KBM-7 (cell line): ENCODE data around the gene SOX6.

Experiments used
- DNase-seq: peaks from one replicate; pipeline ENCODE4 v3.0.0-alpha.2; 2015
- in situ Hi-C: fragments of 300-500 bp; cut with MboI; formaldehyde crosslinking; loops from 2 replicates; pipeline ENCODE4 v1.14.3; 2020; ENCODE audit warnings: low sequenced_read_pairs, low pct_unique_long_range_greater_than_20kb, mixed read lengths

SOX6 gene

GRCh38 chr11:16225623-16226022 lies 130.7 kb downstream of the SOX6 start:
- in situ Hi-C loops: no loop called here
- DNase-seq: no peak

DNA sequence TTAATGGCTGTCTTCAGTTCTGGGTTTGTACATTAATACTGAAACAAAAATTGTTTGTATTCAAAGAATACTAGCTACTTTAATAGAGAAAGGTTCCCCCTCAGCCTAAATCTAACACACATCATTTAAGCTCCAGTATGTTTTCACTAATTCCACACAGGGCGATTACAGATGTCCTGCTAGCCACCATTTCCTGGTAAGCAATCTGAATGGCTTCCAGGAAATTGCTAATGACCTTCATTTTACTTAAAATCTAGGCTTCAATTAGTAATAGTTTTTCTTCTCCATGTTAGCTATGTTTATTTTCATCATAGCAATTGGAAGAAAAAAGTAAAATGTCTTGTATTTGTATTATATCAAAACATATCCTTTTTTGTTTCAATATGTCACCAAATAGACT lies 132.8 kb downstream of the SOX6 start:
- in situ Hi-C loops: no loop called here
- DNase-seq: no peak

DNA sequence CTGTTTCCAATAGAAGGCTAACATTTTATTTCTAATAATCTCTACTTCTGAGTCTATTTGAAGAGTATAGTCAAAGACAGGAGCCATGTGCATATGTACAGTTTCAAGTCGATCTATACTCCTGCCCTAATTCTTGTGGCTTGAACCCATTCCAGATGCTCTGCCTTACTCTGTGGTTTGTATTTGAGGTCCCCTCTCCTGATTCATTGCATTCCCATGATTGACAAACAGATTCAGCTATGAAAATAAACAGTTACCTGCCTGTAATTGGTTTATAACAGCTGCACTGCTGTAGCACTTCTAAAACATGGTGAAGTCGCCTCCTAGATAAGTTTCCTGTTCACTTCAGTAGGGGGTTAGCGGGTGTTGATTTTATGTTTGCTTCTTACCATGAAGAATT lies 138.7 kb downstream of the SOX6 start:
- in situ Hi-C loops: no loop called here
- no peak for DNase-seq

DNA sequence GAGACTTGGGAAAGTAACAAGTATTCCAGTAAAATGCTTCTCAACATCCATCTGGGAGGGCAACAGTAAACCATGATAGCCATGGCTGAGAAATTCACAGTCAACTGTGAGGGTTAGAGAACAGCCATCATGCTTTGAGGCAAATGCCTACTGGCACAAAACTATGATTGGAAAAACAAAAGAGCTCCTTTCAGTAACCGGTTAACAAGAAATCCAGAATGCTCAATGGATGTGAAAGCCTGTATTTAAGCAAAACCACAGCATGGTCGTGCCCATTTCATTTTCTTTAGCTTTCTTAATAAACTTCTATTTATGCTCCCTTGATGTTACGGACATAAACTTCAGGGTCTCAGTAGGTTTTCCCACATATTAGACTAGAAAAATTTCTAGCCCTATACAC lies 139.5 kb downstream of the SOX6 start:
- in situ Hi-C loops: no loop called here
- DNase-seq: no peak

DNA sequence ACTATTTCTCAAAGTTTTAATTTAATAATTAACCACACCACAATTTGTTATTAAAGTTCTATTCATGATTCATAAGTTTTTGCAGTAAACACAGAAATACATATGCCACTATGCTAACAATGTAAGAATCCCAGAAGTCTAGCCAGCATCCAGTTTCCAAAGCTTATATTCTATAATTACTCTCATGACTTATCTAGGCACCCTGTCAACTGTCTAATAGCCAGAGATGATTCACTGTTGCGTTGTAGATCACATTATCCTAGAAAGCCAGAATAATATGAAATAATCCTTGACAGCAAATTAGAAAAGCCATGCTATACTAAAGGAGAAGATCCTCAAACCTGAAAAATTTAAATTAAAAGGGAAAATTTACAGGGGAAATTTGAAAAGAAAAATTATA lies 141.0 kb downstream of the SOX6 start:
- DNase-seq: no peak
- in situ Hi-C loops: no loop called here

- in situ Hi-C loops: no loop called here
- no peak for DNase-seq
Observed at GRCh38 chr11:16211407-16211806, 144.9 kb downstream of the SOX6 start.

- no peak for DNase-seq
Observed at GRCh38 chr11:16204261-16204660, 152.1 kb downstream of the SOX6 start.

GRCh38 chr11:16195651-16196050 lies 160.7 kb downstream of the SOX6 start:
- DNase-seq: no peak
- in situ Hi-C loops: no loop called here

More at GRCh38 chr11:16204261-16204660, 152.1 kb downstream of the SOX6 start:
- in situ Hi-C loops: no loop called here

- in situ Hi-C loops: no loop called here
- DNase-seq: no peak
Observed at GRCh38 chr11:16194566-16194965, 161.8 kb downstream of the SOX6 start.

GRCh38 chr11:16193897-16194381 lies 162.4 kb downstream of the SOX6 start:
- in situ Hi-C loops: no loop called here
- DNase-seq: no peak

GRCh38 chr11:16191868-16192240 lies 164.5 kb downstream of the SOX6 start:
- in situ Hi-C loops: no loop called here
- no peak for DNase-seq

DNA sequence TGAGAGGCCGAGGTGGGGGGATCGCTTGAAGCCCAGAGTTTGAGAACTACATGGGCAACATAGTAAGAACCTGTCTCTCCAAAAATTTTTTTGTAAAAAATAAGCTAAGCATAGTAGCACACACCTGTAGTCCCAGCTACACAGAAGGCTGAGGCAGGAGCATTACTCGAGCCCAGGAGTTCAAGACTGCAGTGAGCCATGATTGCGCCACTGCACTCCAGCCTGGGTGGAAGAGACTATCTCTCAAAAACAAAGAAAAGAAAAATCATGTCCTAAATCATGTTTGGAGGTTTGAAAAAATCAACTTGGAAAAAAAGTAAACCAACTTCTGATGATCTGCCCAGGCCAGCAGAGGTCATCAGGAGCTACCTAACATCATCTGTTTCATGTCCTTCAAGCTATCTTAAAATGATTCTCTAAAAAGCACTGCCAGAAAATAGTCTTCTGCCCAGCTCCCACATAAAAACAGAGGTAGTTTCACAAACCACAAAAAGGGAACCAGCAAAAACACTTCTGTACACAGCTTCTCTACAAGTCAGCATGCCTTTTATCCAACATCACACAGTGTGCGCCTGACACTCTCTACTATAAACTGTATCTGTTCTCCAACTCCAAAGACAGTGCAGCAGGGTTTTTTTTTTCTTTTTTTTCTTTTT lies 165.0 kb downstream of the SOX6 start:
- peak; percentile 43 for DNase-seq

GRCh38 chr11:16186680-16187079 lies 169.7 kb downstream of the SOX6 start:
- in situ Hi-C loops: no loop called here
- no peak for DNase-seq

More for the DNA sequence above, 165.0 kb downstream of the SOX6 start:
- in situ Hi-C loops: no loop called here

GRCh38 chr11:16185042-16185441 lies 171.3 kb downstream of the SOX6 start:
- no peak for DNase-seq
- in situ Hi-C loops: no loop called here

DNA sequence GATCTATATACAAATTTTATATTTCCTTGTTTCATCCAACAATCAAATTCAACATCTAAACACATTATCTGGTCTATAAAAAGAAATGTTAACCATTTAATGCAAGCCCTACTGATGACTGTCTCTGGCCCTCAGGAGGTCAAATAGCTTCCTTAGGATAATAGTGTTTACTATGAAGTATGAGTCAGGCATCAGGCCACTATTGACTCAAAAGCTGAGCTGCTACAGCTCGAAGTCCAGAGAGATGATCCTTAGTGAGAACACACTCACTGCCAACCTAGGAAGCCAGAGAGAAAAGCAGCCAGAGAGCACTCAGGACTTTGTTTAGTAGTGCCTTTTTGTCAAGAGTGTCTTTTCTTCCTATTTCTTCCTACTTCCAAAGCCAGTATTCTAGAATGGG lies 171.8 kb downstream of the SOX6 start:
- DNase-seq: no peak

GRCh38 chr11:16182553-16182952 lies 173.8 kb downstream of the SOX6 start:
- DNase-seq: no peak
- in situ Hi-C loops: no loop called here

More for the DNA sequence above, 171.8 kb downstream of the SOX6 start:
- in situ Hi-C loops: no loop called here

- no peak for DNase-seq
- in situ Hi-C loops: no loop called here
Observed at GRCh38 chr11:16180868-16181267, 175.5 kb downstream of the SOX6 start.

DNA sequence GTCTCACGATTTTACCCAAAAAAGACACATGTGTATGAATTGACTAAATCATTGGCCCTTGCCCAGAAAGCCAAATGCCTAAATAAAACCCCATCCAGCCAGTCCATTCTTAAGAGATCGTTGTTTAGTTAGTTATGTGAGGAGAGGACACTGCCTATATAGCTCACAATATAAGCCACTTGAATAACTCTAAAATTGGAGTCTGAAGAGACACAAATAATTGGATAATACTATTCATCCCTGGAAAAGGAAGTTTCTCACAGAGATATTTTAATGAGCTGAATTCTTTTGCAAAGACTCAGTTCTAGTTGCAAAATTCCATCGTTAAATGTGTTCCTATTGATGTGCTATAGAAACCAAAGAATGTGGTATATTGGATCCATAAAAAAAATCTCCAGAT lies 176.7 kb downstream of the SOX6 start:
- DNase-seq: no peak
- in situ Hi-C loops: no loop called here

- no peak for DNase-seq
- in situ Hi-C loops: no loop called here
Observed at GRCh38 chr11:16178273-16178672, 178.1 kb downstream of the SOX6 start.

DNA sequence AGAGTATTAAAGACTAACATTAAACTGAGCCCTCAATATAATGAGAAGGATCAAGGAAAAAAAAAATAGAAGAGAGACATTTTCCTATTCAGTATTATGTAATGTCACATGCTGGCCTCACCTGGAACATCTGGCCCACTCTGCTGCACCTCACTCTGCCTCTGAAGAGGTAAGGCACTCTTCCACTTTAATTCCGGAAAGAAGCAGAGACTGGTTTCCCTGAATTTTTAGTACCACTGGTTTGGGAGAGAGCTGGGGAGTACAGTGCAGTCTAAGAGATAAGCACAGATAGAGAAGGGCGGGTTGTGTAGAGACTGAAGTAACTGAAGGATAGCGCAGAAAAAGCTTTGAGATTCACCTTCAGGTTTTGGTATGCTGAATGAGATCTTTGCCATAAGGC lies 178.7 kb downstream of the SOX6 start:
- DNase-seq: no peak

GRCh38 chr11:16173798-16174197 lies 182.5 kb downstream of the SOX6 start:
- in situ Hi-C loops: no loop called here
- DNase-seq: no peak

More for the DNA sequence above, 178.7 kb downstream of the SOX6 start:
- in situ Hi-C loops: no loop called here
